NOMO-1 treated with dmso at 0.1 percent for 144 hours (cell line): ENCODE results near the gene AOPEP.

Source experiments
- DNase-seq: peaks from one replicate; lab custom pipeline; 2025; ENCODE audit not compliant: unreplicated experiment; lab: John Stamatoyannopoulos, UW

The AOPEP gene

GRCh38 chr9:95104581-95104960, 378.1 kb downstream of the AOPEP start:
- no peak for DNase-seq

DNA sequence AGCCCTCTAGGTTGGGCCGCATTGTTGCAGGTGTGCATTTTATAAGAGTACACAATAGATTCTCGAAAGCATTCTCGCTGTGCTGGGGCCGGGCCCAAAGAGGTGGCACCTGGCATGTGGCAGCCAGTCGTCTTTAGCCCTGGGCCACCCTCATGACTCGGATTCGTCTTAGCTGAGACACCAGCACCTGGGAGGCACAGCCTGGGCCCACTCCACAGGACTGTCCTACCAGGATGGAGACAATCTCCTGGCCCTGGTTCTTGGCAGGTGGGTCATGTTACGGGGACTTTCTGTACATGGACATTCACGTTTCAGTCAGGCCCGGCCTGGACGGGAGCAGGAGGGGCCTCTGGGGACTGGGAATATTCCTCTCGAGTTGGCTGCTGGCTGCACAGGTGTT, 378.5 kb downstream of the AOPEP start:
- no peak for DNase-seq

GRCh38 chr9:95105519-95106287, 379.2 kb downstream of the AOPEP start:
- DNase-seq = no peak

DNA sequence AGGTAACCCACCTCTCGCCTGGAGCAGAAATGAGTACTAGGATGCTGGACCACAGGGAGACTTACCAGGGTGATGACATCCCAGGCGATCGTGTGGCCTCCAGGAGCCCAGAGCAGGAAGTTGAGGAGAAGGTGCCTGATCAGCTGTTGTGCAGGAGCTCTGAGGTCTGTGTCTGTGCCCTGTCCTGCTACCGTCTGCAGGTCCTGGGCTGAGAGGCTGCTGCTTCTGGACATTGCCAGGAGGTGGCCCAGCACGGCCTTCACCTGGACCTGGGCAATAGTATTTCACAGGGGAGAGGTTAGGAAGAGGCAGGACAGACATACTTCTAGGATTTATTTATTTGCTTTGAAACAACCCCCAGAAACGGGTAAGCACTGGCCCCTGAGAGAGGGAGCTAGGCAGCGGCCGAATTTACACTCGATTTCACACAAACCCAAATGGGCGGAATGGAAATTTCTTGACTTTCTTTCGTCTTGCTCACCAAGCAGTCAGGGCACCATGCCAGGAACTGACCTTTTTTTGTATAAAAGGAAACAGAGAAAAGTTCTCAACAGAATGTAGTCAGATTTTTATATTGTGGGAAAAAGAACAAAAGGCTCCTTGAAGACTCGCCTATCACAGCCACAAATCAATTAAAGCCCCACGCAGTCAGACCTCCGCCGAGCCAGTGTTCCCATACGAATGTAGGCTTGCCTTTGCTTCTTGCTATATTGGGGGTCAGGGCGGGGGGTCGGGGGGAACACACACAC, 380.7 kb downstream of the AOPEP start:
- no peak for DNase-seq

DNA sequence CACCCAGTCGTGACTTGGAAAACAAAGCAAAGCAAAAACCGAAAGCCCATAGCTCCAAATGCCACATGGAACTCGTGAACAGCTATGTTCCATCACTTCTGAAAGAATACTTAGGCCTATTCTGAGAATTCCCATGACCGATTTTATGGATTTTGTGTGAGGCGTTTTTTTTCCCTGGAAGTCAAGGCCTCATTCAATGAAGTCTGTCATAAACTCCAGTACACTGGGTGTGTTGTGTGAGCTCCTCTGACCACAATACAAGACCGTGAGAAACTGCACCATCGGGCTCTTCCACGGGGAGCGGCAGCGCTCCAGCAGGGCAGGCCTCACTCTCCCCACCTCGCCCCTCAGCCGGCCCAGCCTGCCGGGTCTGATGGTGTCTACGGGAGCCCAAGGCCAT, 381.5 kb downstream of the AOPEP start:
- DNase-seq = no peak

DNA sequence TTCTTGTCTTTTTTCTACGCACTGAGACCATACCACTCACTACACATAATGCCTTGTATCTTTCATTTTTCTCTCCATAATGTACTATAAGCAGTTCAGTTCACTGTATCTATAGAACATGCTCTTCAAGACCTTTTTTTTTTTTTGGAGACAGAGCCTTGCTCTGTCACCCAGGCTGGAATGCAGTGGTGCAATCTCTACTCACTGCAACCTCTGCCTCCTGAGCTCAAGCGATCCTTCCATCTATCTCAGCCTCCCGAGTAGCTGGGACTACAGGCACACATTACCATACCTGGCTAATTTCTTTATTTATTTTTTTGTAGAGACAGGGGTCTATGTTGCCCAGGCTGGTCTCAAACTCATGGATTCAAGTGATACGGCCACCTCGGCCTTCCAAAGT, 382.3 kb downstream of the AOPEP start:
- DNase-seq = no peak

GRCh38 chr9:95109456-95109855, 383.0 kb downstream of the AOPEP start:
- DNase-seq = no peak

- no peak for DNase-seq
Observed at GRCh38 chr9:95110921-95111525, 384.5 kb downstream of the AOPEP start.

DNA sequence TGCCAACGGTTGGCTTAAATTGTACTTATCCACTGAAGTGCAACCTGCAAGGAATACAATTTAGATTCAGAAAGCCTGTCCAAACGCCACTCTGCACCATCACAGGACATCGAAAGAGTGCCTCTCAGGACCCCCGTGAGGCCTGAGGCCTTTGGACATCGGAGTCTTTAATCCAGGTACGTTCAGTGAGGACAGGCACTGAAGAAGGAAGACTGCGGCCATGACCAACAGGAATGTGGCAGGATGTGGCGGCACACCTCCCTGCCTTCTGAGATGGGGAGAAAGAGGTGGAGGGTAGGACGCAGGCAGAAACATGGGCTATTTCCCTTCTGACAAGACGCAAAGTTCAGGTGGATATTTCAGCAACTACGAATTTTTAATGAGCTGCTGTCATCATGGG, 385.2 kb downstream of the AOPEP start:
- no peak for DNase-seq

- no peak for DNase-seq
Observed at GRCh38 chr9:95112436-95113280, 386.2 kb downstream of the AOPEP start.

DNA sequence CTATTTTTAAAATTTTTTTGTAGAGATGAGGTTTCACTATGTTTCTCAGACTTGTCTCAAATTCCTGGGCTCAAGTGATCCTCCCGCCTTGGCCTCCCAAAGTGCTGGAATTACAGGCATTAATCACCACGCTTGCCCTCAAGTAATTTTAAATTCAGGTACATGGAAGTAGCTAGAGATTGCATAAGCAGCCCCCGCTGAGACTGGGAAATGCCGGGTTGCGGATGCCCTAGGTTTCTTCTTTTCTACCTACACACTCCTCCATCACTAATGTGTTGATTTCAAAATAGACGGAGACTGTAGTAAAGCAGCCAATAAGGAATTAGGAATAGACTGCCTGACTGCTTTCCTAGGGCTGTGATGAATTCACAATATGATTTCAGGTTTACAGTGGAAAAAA, 388.6 kb downstream of the AOPEP start:
- DNase-seq = no peak

- DNase-seq = no peak
Observed at GRCh38 chr9:95116002-95116807, 389.7 kb downstream of the AOPEP start.

DNA sequence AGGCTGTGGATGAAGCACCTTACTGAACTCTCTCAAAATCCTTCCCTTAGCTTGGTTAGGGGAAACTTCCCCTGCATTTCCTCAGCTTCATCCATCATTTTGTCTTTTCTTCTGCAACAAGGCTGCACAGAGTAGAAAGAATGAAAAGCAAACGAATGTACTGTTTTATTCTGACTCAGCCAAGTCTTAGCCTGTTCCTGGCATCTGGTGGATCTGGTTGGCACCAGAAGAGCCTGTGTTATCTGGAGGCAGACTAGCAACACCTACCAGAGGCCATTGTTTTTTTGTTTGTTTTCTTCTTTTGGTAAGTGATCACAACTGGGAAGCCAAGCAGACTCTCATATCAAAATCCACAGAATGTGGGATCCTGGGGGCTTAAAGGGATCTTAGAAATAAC, 390.3 kb downstream of the AOPEP start:
- DNase-seq = no peak

DNA sequence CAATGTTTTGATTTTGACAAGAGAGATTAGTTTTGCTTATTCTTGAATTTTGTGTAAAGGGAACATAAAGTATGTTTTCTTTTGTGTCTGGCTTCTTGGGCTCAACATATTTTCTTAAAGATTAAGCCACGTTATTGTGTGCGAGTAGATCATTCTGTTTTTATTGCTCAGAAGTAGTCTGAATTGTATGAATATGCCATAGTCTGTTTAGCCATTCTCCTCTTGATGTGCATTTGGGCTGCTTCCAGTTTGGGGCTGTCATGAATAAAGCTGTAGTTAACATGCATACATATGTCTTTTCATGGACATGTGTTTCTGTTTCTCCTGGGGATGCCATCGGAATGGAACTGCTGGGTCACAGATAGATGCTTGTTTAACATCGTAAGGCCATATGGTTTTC, 392.1 kb downstream of the AOPEP start:
- no peak for DNase-seq

DNA sequence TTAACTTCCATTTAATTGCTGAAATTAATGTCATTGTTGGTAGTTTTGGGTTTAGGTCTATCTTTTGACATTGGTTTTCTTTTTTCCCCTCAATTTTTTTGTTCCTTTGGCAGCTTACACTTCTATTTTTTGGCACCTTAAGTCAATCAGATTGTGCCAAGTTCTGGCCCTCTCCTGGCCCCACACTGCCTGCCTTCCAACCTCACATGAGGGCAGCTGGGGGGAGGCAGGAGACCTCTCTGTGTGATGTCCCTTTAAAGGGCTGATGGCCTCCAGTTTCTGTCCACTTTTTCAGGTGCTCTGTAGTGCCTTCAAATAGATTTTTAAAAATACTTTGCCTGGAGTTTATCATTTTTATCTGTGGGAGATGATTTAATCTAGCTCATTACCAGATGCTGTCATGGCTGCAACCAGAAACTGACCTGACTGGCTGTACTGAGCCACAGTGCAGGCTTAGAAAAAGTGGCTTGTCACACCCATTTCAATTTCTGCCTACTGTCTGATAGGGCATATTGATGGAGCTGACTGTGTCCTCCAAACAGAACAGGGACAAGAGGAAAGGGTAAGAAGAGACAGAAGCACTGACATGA, 394.4 kb downstream of the AOPEP start:
- no peak for DNase-seq

- no peak for DNase-seq
Observed at GRCh38 chr9:95124582-95125367, 398.3 kb downstream of the AOPEP start.

- no peak for DNase-seq
Observed at GRCh38 chr9:95125652-95126051, 399.2 kb downstream of the AOPEP start.

DNA sequence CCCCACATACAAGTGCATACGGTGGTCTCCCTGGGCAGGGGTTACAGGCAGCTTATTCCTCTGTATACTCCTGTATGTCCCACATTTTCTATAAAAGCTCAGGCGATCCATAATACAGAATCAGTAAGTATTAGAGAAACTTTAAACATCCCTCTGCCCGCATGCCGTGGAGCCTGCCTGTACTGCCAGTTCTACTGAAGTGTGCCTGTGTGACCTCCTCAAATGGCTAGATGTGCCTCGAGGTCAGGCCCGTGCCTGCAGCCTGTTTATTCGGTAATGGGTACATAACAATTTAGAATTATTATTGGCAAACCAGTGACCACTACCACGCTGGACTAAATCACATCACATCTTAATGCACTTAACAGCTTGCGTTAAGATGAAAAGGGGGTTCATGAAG, 400.2 kb downstream of the AOPEP start:
- DNase-seq = no peak
